Measurements from ENCODE around the gene KAT2B.
"Not testable (repeated sequence)": the region's sequence is repeated elsewhere in the genome, so short reads cannot be mapped to it uniquely, and the experiment has no call there.

The KAT2B gene

GRCh38 chr3:20042331-20042730, 2.1 kb downstream of the KAT2B start:
- TF ChIP-seq CTCF (conservative IDR thresholded peaks at IDR 0.05; ENCODE audit: low read depth, low read length), result no peak
- DNase-seq (ENCODE audit: low read depth), result no peak
- H3K4me3 ChIP-seq (ENCODE audit: low read length), result no peak overlapping the region

DNA sequence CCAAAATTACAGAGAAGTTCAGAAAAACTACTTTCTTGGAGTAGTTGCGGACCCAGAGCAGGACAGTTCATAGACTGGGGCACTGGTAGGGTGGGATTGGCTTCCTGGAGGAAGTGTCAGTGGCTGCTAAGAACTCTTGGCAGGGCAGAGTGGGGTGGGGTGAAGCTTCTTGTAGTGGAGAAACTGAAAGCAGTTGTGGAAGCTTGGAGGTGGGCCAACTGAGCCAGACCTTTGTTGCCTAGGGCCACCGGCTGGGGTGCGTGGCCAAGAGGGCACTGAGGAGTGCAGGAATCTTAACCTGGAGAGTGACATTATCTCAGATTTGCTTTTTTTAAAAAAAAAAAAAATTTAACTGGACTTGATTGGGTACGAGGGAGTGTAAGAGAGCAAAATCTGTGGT, 3.1 kb downstream of the KAT2B start:
- no peak for TF ChIP-seq CTCF (conservative IDR thresholded peaks at IDR 0.05; ENCODE audit: low read depth, low read length)
- no peak overlapping the region for H3K4me3 ChIP-seq (ENCODE audit: low read length)
- DNase-seq (ENCODE audit: low read depth), result no peak

DNA sequence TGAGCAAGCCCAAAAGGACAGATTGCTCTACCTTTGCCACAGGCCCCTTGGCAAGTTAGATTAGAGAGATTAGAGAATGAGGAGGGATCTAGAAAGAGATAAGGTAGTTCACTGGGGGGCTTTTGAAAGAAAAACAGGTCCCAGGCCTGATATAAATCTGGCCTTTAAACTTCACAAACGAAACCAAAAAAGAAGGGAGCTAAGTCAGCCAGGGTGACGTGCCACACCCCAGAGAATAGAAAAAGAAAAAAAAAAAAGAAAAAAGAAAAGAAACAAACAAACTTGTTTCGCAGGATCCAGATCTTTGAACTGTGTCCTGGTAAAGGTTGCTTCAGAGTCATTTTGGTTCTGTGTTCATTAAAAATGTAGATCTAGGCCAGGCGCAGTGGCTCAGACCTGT, 3.6 kb downstream of the KAT2B start:
- H3K4me3 ChIP-seq (ENCODE audit: low read length), result no peak overlapping the region
- TF ChIP-seq CTCF (conservative IDR thresholded peaks at IDR 0.05; ENCODE audit: low read depth, low read length), result no peak
- DNase-seq (ENCODE audit: low read depth), result no peak

GRCh38 chr3:20045141-20045540, 4.9 kb downstream of the KAT2B start:
- not testable (repeated sequence) for DNase-seq (ENCODE audit: low read depth); H3K4me3 ChIP-seq (ENCODE audit: low read length)

DNA sequence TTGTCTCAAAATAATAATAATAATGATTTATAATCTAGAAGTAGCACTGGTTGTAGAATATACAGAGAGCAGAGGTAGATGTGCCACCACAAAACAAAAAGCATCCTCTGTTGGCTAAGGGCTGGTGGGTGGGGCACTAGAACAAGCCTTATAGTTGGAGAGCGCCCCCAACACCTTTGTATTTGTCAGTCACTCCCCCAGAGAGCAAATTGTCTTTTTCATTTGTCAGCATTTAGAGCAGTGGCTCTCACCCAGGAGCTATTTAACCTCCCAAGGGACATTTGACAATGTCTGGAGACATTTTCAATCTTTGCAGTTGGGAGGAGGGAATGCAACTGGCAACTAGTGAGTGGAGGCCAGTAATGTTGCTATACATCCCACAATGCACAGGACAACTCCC, 6.3 kb downstream of the KAT2B start:
- no peak overlapping the region for H3K4me3 ChIP-seq (ENCODE audit: low read length)
- no peak for TF ChIP-seq CTCF (conservative IDR thresholded peaks at IDR 0.05; ENCODE audit: low read depth, low read length)
- DNase-seq (ENCODE audit: low read depth), result no peak

DNA sequence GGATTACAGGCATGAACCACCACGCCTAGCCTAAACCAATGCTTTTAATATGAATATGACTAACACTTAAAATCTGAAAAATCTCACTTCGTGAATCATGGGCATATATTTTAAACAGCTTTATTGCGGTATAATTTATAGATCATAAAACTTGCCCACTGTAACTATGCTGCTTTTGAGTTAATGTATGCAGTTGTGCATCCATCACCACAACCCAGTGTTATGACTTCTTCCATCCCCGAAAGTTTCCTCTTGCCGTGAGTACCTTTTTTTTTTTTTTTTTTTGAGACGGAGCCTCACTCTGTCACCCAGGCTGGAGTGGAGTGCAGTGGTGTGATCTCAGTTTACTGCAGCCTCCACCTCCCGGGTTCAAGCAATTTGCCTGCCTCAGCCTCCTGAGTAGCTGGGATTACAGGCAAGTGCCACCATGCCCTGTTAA, 7.1 kb downstream of the KAT2B start:
- no peak for DNase-seq (ENCODE audit: low read depth)
- H3K4me3 ChIP-seq (ENCODE audit: low read length), result no peak overlapping the region

GRCh38 chr3:20047976-20048883, 8.0 kb downstream of the KAT2B start:
- DNase-seq (ENCODE audit: low read depth), result no peak
- no peak for TF ChIP-seq CTCF (conservative IDR thresholded peaks at IDR 0.05; ENCODE audit: low read depth, low read length)
- no peak overlapping the region for H3K4me3 ChIP-seq (ENCODE audit: low read length)

More for the DNA sequence above, 7.1 kb downstream of the KAT2B start:
- TF ChIP-seq CTCF (conservative IDR thresholded peaks at IDR 0.05; ENCODE audit: low read depth, low read length), result no peak

All from retinal pigment epithelial cell (primary cell).